Measurements from ENCODE around the gene KIAA1549.

KIAA1549 gene

DNA sequence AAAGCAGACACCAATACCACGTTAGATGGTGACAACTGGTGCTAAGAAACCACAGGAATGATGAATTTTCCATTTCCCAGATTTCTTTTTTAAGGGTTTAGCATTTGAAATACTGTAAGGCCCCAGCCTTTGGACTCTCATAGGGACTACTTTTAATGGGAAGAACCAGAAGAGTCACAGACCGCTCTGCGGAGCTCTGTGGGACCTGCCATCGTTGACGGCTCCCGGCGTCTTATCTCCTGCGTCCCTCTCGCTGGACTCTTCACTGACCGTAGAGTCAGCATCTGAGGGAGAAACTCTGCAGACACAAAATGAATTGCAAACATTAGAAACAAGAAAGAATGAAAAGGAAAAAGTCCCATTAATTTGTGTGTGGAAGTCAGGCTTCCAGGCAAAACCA lies 101.8 kb downstream of the KIAA1549 start:
- no peak for DNase-seq

GRCh38 chr7:138878856-138879255 lies 102.3 kb downstream of the KIAA1549 start:
- DNase-seq = no peak

GRCh38 chr7:138878051-138878450 lies 103.1 kb downstream of the KIAA1549 start:
- DNase-seq = no peak

GRCh38 chr7:138876326-138876725 lies 104.9 kb downstream of the KIAA1549 start:
- no peak for DNase-seq

DNA sequence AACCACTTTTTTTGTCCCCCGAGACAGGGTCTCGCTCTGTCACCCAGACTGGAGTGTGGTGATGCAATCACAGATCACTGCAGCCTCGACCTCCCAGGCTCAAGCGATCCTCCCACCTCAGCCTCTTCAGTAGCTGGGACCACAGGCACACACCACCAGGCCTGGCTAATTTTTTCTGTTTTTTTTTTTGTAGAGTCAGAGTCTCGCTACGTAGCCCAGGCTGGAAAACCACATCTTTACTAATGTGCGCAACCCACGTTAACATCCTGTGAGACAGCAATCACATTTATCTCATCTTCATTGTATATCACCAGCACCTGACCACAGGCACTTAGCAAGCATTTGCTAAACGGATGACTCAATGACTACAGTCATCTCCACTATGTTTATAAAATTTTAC lies 105.4 kb downstream of the KIAA1549 start:
- DNase-seq = peak; percentile 72

GRCh38 chr7:138873220-138873892 lies 107.8 kb downstream of the KIAA1549 start:
- DNase-seq = no peak

GRCh38 chr7:138872576-138872975 lies 108.6 kb downstream of the KIAA1549 start:
- no peak for DNase-seq

- no peak for DNase-seq
Measured at GRCh38 chr7:138871814-138872090, 109.4 kb downstream of the KIAA1549 start.

DNA sequence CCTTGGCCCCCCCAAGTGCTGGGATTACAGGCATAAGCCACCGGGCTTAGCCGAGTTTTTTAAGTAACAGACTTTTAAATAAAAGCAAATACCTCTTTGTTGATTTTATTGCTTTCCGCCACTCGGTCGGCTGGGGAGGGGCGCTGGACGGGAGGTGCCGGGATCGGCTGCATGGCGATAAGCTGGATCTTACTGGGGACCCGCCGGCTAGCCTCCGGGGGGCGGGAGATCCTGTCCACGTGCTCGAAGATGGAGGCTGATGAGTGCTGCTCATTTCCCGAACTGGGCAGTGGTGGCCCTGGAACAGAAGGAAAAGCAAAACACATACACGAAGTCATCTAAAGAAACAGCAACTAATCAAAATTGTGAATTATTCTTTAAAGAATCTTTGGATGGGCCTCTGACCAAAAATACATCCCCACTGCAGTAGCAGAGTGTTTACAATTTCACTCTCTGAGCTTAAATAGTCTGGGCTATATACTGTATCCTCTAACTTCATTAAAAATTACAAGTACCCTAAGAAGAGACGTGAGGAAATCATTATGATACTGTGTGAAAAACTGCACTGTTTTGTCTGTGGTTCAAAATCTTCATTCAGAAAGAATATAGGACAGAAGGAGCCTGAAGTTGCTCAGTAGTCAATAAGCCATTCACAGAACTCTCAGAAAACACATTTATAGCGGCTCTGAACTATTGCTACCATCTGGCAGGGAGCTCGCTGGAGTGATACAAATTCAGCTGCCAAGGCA lies 110.0 kb downstream of the KIAA1549 start:
- DNase-seq = no peak

- DNase-seq = no peak
Measured at GRCh38 chr7:138869353-138869752, 111.8 kb downstream of the KIAA1549 start.

GRCh38 chr7:138868711-138869110 lies 112.5 kb downstream of the KIAA1549 start:
- no peak for DNase-seq

DNA sequence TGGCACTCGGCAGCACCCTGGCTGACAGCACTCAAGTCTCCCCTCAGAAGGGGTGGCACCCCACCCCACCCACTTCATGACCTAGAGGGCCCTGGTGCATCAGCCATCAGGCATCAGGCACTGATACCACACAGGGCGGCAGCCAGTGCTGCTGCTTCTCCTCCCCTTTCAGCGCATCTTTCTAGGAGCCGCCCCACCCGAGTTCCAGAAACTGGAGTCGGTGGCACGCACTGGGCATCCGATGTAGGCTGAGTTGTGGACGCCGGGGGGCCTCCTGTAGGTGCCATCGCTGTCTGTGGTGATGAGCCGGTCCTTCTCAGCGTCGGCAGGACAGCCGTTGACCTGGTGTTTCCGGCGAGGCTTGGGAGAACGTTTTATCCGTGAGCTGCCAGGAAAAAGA lies 113.4 kb downstream of the KIAA1549 start:
- DNase-seq = no peak

DNA sequence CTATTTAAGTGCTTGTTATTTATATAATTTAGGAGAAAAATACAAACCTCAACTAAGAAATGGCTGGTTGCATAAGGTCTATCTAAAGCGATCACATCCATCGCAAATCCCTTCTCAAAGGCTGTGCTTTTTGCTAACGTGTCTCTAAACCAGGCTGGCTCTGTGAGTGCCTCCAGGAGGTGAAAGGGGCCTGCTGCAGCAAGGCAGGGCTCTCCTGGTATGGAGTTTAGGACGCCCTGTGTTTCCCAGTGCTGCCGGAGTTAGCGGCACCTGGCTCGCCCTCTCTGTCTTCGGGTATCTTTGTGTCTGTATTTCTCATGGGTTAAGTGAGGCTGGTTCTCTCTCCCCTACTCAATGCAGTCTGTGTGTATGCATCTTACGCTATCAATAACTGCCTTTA lies 114.8 kb downstream of the KIAA1549 start:
- no peak for DNase-seq

- DNase-seq = peak; percentile 49
Measured at GRCh38 chr7:138865843-138866242, 115.3 kb downstream of the KIAA1549 start.

- DNase-seq = no peak
Measured at GRCh38 chr7:138864667-138865066, 116.5 kb downstream of the KIAA1549 start.

- no peak for DNase-seq
Measured at GRCh38 chr7:138863931-138864330, 117.3 kb downstream of the KIAA1549 start.

GRCh38 chr7:138861051-138861450 lies 120.1 kb downstream of the KIAA1549 start:
- DNase-seq = no peak

- no peak for DNase-seq
Measured at GRCh38 chr7:138857728-138858127, 123.5 kb downstream of the KIAA1549 start.

DNA sequence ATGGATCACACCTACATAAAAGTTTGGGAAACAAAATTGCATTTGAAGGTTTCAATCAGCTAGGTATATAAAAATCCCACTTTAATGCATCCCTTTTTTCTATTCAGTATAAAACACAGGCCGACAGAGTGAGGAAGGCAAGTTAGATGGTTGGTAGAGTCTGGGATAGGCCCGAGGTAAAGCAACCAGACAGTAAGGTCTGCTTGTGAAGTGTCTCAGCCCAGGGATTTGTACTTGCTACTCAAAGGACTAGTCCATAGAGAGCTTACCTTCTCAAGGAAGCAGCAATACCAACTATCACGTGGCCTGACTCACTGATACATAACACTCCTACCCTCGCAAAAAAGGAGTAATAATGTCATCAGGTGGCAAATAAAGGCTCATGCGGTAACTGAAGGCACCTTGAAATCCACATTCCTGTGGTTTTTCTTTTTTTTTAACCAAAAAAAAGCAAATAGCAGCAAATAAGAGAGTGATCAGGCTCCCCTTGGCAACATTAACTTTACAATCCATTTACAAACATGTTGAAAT lies 127.0 kb downstream of the KIAA1549 start:
- no peak for DNase-seq

DNA sequence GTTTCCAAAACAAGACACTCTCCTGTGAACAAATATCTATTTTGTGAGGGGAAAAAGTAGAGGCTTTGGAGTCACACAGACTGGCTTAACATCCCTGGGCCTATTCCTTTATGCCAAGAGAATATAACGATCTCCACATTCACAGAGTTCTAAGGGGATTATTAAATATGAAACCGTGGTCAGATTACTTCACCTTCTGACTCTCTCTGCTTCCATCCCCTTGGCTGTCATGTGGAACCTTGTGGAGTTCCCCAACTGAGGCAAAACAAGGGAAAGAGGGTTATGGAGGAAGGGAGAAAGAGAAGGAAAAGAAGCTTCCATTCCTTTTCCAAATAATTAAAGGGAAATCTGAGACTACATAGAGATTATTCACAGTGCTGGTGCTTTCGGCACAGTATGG lies 127.7 kb downstream of the KIAA1549 start:
- no peak for DNase-seq

DNA sequence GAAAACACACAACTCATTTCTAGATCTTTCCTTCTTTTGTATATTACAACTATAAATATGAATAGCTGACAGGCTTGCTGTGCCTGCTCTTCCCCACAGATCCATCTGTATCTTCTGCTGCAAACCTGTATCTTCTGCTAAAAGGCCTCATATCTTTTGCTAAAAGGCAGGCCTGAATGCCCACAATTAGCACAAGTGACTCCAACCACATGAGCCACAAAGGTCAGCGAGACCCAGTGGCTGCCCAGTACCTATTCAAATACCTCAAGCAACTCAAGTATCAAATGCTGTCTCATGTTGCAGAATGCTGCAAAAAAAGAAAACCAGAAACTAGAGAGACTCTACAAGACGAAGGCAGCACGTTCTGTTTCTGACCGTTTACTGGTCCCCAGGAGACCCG lies 128.7 kb downstream of the KIAA1549 start:
- DNase-seq = no peak

GRCh38 chr7:138849701-138850100 lies 131.5 kb downstream of the KIAA1549 start:
- DNase-seq = no peak

DNA sequence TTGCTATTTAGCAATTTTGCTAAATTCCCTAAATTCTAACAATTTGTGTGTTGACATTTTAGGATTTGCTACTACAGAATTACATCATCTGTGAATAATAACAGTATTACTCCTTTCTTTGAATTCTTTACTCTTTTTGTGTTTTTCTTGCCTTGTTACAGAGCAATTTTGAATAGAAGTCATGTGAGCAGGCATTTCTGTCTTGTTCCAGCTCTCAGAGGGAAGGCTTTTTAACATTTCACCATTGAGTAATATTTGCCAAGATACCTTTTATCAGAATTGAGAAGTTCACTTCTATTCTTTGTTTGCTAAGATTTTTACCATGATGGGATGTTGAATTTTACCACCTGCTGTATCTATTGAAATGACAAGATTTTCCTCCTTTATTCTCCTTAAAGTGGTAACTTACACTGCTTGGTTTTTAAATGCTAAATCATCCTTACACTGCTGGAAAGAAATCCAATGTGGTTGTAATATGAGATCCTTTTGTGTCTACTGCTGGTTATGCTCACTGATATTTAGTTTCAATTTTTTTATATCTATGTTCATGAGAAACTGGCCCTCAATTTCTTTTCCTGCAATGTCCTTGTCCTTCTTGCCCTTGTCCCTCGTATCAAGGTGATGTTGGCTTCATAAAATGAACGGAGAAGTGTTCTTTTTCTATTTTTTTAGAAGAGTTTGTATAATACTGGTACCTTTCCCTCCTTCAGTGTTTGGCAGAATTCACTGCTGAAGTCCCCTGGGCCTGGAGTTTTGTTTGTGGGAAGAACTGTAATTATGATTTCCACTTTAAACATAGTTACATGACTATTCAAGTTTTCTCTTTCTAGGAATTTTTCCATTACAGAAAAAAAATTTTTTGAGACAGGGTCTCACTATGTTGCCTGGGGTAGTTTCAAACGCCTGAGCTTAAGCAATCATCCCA lies 132.9 kb downstream of the KIAA1549 start:
- no peak for DNase-seq

GRCh38 chr7:138845711-138846110 lies 135.5 kb downstream of the KIAA1549 start:
- no peak for DNase-seq
